Amniotic stem cell (primary cell): ENCODE measurements around the gene DHRSX.
"Not testable (repeated sequence)": the region's sequence is repeated elsewhere in the genome, so short reads cannot be mapped to it uniquely, and the experiment has no call there.

Experiments
- DNase-seq: peaks from one replicate; lab custom pipeline; 2025; lab: John Stamatoyannopoulos, UW

DHRSX gene

DNA sequence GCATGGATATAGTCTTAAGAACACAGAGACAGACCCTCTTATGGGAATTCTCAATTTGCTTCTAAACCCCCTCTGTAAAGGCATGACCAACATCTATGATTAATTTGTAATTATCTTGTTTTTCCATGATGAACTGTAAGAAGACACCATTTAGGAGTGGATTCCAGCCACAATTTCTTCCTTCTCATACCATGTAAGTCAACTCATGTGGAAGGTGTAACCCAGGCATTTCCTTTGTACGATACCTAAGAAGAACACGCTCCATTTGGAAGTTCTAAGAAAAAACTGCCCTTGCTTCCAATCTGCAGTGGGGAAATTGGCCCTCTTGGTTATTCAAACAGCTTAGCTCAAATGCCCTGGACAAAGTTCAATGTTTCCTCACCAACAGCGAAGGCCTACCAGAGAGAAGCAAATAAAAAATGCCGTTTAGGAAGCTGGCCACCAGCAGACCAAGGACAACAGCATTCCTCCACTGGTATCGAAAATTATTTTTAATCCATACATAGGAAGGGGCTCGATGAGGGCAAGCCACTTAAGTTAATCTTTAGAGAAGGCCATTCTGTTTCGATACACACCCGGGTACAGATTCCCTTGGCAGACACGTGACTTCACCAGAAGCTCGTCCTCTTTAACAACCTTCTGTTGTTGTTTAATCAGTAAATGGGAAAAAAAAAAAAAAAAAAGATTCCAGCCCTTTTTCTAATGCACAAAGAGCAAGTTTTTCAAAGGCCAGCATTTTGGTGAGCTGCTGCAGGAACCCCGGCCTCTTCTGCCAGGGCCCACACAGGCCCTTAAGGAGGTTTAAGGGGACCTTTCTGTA is 2.6 kb downstream of the DHRSX start:
- DNase-seq, result no peak

DNA sequence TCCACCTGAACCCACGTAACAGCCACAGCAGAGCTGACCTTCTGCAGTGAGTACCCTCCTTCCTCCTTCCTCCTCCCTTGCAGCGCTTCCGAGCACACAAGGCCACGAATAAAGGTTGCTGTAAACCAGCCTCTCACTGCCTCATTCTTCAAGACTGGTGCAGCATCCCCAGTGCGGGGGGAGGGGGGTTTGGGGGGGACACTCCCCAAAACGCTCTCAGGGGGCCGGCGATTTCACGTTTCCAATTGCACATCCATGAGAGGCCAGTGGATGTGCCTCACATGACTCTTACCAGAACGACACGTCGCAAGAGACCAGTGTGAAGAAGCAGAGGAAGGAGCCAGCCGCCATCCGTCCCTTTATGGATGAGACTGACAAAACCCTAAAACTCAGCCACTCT is 5.2 kb downstream of the DHRSX start:
- no peak for DNase-seq

DNA sequence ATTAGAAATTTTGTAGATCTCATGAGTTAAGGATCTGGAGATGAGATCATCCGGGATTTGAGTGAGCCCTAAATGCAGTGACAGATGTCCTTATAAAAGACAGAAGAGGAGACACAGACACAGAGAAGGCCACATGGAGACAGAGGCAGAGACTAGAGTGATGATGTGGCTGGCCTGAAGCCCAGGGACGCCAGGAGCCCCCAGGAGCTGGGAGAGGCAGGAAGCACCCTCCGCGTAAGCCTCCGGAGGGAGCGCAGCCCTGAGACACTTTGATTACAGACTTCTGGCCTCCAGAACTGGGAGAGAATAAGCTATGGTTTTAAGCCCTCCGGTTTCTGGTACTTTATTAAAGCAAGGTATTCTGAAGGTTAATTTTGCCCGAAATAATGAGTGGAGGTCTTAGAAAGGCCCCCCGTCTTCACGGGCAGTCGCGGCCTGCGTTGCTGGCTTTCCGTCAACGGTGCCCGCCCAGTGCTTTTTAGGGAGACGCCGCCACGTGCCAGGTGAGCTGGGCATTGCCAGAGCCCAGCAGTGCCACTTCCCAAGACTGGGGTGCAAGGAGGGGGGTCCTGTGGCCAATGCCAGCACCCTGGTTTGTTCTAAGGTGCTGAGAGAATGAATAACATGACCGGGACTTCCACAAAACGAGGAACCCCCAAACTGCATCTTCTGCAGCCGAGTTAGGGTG is 8.1 kb downstream of the DHRSX start:
- no peak for DNase-seq

DNA sequence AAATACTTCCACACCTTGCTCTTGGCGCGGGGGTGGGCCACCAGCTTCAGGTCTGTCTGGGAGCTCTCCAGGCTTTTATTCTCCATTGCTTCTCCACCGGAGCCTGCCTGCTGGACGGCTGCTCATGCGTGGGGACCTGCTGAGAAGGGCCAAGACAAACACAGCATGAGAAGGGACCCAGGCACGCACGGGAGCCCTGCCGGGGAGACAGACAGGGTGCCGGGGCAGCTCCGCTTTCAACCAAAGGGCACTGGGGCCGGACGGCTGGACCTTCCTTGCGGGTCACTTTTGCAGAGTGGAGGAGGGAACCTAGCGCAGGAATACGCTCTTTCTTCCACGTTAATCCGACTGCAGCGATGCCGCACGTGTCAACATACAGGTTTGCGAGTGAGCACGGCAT is 10.1 kb downstream of the DHRSX start:
- DNase-seq, result no peak

DNA sequence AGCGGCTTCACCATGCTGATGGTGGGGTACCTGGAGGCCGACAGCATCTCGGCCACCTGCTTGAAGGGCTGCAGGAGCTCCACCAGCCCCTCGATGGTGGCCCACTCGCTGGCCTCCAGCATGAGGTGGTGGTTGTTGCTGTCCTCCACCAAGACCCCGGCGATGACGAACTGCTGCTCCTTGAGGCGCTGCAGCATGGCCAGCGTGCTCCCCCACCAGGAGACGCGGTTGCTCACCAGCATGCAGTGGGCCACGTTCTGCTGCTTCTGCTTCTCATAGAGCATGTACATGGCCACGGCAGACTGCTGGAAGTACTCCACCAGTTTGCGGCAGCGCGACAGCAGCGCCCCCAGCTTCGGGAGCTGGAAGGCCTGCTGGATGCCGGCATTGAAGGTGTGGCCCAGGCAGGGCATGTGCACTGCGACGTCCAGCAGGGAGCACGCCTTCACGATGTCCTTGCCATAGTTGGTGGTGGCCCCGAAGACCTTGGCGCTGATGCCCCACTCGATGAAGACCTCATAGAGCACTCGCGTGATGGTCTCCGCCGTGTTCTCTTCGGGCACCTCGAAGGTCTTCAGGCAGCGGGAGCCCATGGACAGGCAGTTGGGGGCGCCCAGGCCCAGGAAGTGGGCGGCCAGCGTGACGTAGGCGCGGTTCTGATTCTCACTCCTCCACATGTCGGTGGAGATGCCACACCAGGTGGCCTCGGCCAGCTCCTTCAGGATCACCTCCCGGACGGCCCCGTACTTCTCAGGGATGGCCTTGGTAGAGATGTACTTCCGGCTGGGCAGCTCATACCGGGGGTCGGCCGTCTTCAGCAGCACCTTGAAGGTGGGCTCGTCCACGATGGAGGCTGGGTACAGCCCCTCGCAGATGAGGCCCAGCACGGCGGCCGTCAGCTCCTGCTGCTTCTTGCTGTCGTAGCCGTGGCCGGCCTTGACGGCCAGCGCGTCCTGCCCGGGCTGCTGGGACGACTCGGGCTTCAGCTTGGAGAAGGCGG is 11.0 kb downstream of the DHRSX start:
- DNase-seq, result no peak

DNA sequence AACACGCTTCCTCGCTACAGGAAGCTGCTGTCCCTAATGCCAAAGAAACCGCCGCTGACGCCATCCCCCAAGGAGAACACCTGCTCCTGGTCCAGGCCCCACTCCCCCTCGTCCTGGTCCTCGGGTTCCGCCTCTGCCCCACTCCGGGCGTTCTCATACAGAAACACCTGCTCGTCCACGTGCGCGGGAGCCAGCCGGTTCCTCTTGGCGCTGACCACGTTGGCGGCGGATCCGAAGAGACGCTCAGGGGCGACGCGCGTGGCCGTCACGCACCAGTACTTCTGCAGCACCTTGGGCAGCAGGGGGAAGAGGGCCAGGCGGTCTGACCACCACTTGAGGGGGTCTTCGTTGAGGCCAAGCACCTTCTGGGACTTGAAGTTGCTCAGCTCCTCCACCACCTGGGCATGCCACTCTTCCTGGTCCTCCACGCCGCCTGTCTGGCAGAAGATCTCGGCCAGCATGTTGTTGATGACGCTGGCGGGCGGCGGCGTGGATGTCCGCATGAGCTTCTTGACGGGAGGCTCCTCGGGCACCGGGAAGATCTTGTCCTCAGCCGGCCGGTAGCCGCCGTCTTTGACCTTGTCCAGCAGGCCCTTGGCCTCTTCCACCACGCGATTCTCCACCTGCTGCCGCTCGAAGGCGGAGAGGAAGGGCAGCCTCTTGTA is 12.0 kb downstream of the DHRSX start:
- DNase-seq, result no peak

DNA sequence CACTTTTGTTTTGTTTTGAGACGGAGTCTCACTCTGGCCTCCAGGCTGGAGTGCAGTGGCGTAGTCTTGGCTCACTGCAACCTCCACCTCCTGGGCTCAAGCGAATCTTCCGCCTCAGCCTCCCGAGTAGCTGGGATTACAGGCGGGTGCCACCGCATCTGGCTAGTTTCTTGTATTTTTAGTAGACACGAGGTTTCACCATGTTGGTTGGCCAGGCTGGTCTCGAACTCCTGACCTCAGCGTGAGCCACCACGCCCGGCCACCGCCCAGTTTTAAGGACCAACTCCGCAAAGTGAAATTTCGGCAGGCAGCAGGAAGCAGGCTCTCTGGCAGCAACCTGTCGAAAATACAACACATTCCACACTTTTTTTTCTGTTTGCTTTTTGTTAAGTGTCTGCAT is 13.4 kb downstream of the DHRSX start:
- DNase-seq, result no peak

DNA sequence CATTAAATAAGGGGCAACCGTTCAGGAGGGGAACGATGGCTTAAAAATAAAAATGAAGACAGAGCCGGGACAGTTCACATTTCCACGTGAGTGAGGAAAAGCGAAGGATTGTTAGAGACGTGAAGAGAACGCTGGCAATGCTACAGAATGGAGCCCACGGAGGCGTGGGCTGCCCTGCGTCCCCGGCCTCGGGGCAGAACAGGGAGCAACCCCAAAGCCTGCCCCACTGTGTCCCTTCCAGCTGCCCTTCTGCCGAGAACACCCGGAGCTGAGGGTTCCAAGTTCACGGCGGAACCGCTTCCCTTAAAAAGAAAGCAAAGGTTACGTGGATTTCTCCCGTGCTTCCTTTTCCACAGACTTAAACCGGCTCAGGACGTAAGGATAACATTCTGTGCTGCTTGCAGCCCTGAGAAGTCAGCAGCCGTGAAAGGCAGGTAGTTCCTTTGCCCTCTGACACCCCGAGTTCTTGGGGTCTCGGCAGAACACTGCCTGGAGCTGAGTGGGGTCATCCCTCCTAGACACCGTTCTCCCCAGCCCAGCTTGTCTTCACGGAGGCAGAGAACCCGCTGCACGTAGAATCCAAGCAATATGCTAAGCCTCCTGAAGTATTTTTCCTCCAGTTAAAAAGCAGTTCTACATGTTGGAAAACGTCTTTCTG is 14.2 kb downstream of the DHRSX start:
- DNase-seq, result no peak

DNA sequence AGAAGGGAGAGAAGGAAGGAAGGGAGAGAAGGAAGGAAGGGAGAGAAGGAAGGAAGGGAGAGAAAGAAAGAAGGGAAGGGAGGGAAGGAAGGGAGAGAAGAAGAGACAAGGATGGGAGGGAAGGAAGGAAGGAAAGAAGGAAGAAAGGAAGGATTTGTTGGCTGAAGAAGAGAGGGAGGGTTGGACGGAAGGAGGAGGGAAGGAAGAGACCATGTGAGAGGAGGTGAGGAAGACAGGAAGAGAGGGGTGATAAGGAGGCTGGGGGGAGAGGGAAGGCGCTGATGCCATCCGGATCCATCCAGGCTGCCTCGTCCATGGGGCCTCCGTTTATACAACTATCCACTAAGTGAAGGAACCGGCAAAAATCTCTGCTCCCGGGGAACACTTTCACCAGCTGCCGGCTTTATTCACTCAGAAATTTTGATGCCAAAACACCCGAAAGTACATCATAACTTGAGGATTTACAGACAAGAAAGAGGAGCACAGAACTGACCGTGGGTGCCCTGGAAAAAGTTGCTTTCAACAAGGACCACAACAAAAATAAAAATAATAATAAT is 14.9 kb downstream of the DHRSX start:
- DNase-seq, result no peak

DNA sequence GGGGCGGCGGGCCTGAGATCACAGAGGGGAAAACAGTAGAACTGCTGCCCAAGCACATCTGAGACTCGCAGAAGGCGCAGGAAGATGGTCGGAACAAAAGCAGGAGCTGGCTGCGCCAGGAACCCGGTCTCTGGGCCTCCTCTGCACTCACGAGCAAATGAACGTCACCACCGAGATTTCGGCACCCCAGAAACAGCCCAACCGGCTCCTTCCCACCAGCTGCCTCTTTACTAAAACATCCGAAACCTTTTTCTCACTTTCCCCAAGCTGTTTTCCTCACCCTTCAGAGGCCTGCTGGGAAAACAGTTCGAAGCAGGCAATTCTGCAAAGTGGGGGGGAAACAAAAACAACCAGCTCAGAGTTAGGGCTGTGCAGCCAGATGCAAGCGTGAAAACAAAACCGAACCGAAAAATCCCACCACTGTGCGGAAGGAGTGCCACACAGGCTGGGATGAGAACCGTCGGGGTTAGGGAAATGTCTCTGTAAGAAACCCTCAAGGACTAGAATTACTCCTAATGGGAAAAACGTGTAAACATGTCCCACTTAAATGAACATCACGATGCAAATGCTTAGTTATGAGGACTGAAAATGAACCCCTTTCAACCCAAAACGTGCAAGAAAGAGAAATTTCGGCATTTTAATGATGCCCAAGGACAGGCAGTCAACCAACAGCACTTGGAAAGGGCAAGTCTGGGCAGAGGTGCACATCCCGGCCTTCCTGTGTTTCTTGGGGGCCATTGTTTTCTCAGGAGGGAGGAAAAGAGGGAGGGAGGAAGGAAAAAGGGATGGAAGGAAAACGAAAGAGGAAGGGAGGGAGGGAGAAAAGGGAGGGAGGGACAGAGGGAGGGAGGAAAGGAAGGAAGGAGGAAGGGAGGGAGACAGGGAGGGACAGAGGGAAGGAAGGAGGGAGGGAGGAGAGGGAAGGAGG is 15.8 kb downstream of the DHRSX start:
- DNase-seq, result no peak

DNA sequence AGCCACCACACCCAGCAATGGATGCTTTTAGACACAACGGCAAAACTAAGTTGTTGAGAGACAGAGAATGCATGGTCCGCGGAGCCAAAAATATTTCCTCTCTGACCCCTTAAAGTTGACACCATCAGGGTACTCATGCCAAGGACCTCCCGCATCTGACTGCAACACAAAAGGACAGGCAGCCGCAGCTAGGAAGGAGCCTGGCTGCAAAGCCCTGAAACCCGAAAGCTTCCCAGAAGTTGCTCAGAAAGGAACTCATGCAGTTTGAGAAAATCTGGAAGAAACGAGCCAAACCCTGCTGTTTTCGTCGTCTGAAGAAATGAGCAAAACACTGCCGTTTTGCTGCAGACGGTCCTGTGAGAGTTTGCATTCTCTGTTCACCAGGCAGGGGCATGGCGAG is 16.5 kb downstream of the DHRSX start:
- no peak for DNase-seq

DNA sequence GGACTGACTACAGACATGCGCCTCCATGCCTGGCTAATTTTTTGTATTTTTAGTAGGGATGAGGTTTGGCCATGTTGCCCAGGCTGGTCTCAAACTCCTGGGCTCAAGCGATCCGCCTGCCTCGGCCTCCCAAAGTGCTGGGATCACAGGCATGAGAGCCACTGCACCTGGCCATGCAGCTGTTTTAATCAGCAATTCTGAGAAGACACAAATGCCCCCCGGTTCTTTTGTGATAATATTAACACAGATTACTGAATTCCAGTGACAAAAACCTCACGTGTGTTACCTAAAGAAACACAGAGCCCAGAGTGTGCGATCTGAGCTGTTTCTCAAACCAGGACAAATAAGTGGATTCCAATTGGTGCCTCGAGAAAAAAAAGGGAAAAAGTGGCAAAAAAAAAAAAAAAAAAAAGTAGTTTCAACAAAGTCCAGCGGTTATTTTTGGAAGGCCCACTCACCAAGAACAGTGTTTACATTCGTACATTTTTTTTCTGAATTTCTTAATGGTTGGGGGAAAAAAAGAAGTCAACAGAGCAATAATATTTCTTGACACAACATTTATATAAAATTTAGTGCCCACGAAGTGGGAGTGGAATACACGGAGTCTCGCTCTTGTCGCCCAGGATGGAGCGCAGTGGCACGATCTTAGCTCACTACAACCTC is 17.2 kb downstream of the DHRSX start:
- no peak for DNase-seq

DNA sequence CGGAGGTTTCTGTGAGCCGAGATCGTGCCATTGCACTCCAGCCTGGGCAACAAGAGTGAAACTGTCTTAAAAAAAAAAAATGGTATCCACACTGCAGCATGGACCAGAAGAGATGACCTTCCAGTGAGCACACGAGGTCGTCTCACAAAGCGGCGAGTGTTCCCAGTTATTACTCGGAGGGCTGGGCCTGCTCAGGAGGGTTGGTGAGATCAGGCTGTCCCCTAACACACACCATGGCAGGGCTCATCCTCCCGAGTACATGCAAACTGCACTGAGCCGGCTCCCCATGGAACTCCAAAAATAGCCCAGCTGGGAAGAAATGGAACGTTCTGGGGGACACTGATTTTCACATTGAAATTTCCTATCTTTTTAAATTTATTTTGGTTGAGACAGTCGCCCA is 19.2 kb downstream of the DHRSX start:
- DNase-seq, result not testable (repeated sequence)

DNA sequence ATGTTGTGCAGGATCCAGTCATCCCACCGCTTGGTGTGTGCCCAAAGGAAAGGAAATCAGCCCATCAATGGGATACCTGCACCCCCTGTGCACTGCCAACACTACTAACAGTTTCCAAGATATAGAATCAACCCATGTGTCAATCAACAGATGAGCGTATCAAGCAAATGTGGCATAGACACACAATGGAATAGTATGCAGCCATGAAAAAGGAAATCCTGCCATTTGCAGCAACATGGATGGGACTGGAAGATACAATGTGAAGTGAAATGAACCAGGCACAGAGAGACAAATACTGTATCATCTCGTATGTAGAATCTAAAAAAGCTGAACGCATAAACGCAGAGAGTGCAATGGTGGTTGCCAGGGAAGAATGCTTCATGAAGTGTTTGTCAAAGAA is 20.8 kb downstream of the DHRSX start:
- DNase-seq, result not testable (repeated sequence)

DNA sequence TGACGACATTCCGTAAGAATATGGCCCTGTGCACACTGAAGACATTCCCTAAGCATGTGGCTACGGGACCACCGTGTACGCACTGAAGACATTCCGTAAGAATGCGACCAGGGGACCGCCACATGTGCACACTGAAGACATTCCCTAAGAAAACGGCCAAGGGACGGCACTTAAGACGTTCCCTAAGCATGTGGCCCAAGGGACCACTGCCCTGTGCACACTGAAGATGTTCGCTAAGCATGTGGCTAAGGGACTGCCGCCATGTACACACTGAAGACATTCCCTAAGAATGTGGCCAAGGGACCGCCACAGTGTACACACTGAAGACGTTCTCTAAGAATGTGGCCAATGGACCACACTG is 21.4 kb downstream of the DHRSX start:
- DNase-seq, result no peak

DNA sequence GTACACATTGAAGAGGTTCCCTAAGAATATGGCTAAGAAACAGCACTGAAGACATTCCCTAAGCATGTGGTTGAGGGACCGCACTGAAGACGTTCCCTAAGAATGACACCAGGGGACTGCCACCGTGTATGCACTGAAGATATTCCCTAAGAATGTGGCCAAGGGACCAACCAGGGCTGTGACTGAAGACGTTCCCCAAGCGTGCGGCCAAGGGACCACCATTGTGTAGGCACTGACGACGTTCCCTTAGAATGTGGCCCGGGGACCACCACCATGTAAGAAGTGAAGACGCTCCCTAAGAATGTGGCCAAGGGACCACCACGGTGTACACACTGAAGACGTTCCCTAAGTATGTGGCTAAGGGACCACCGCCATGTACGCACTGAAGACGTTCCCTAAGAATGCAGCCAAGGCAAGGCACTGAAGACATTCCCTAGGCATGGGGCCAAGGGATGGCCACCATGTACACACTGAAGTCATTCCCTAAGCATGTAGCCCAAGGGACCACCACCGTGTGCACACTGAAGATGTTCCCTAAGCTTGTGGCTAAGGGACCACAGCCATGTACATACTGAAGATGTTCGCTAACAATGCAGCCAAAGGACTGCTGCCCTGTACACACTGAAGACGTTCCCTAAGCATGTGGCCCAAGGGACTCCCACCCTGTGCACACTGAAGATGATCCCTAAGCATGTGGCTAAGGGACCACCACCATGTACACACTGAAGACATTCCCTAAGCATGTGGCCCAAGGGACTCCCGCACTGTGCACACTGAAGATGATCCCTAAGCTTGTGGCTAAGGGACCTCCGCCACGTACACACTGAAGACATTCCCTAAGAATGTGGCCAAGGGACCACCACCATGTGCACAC is 22.0 kb downstream of the DHRSX start:
- no peak for DNase-seq

DNA sequence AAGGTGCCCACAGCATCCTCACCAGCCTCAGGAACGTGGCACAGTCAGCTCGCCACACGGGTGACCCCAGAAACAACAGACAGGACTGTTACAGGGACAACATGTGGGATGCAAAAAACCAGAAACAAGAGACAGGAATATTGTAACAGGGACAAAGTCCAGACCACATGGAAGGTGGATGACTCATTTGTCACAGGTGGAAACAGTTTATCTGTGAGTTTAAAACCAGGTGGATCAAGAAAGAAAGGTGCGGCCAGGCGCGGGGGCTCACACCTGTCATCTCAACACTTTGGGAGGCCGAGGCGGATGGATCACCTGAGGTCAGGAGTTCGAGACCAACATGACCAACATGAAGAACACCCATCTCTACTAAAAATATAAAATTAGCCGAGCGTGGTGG is 23.5 kb downstream of the DHRSX start:
- DNase-seq, result not testable (repeated sequence)

DNA sequence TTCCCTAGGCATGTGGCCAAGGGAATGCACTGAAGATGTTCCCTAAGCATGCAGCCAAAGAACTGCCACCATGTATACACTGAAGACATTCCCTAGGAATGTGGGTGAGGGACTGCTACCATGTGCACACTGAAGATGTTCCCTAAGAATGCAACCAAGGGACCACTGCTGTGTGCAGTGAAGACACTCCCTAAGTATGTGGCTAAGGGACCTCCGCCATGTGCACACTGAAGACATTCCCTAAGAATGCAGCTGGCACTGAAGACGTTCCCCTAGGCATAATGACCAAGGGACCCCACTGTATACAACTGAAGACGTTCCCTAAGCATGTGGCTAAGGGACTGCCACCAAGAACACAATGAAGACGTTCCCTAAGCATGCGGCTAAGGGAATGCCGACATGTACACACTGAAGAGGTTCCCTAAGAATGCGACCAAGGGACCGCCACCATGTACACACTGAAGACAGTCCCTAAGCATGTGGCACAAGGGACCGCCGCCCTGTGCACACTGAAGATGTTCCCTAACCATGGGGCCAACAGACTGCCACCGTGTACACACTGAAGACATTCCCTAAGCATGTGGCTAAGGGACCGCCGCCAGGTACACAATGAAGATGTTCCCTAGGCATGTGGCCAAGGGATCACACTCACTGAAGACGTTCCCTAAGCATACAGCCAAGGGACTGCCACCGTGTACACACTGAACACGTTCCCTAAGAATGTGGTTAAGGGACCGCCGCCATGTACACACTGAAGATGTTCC is 25.6 kb downstream of the DHRSX start:
- no peak for DNase-seq
